Neural cell (in vitro differentiated cells): ENCODE results near the gene GRIP1.

Experiments
- EP300 ChIP-seq: fragments of 450-650 bp; conservative IDR thresholded peaks from 2 replicates; pipeline ENCODE4 v1.6.1; 2014; ENCODE audit warnings: antibody characterized with exemption, mild to moderate bottlenecking, moderate library complexity; ENCODE audit not compliant: poor library complexity, severe bottlenecking
- MXI1 ChIP-seq: fragments of 450-650 bp; conservative IDR thresholded peaks from 2 replicates; pipeline ENCODE4 v1.6.1; 2014; ENCODE audit warnings: antibody characterized with exemption, mild to moderate bottlenecking; ENCODE audit not compliant: poor library complexity, severe bottlenecking
- POLR2AphosphoS5 ChIP-seq: IDR thresholded peaks from 2 replicates; pipeline ENCODE4 v1.6.1; 2012
- REST ChIP-seq: IDR thresholded peaks from 2 replicates; pipeline ENCODE4 v1.6.1; 2012; ENCODE audit warnings: borderline replicate concordance
- TAF1 ChIP-seq: IDR thresholded peaks from 2 replicates; pipeline ENCODE4 v1.6.1; 2012; ENCODE audit warnings: low read depth
- TF ChIP-seq, protein P1 (sequence below): fragments of 450-650 bp; IDR thresholded peaks from 2 replicates; pipeline ENCODE4 v1.5.1; 2014; ENCODE audit warnings: antibody characterized with exemption, mild to moderate bottlenecking, moderate library complexity; ENCODE audit not compliant: poor library complexity, severe bottlenecking

DNA sequence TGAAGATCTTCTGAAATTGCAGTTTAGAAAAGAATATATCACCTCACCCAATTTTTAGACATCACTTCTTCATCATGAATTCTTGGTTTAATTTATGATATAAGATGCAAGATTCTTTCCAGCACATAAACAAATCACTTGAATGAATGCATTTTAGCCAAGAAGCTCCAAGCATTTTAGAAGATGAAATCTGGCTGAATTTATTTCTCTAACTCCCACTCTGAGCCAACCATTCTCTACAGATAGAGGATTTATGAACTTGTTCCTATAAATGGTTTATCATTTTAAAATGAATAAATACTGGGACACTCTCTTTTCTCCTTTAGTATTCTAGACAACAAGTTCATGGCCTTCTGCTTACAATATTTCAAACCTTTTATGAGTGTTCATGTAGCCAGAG lies 71.7 kb downstream of the GRIP1 start:
- TF ChIP-seq, protein P1, sequence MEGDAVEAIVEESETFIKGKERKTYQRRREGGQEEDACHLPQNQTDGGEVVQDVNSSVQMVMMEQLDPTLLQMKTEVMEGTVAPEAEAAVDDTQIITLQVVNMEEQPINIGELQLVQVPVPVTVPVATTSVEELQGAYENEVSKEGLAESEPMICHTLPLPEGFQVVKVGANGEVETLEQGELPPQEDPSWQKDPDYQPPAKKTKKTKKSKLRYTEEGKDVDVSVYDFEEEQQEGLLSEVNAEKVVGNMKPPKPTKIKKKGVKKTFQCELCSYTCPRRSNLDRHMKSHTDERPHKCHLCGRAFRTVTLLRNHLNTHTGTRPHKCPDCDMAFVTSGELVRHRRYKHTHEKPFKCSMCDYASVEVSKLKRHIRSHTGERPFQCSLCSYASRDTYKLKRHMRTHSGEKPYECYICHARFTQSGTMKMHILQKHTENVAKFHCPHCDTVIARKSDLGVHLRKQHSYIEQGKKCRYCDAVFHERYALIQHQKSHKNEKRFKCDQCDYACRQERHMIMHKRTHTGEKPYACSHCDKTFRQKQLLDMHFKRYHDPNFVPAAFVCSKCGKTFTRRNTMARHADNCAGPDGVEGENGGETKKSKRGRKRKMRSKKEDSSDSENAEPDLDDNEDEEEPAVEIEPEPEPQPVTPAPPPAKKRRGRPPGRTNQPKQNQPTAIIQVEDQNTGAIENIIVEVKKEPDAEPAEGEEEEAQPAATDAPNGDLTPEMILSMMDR = no peak
- TF ChIP-seq POLR2AphosphoS5 (no peak), TAF1 (no peak), REST (no peak), MXI1 (no peak), EP300 (no peak)
